ENCODE data around the gene OPCML.

OPCML gene

DNA sequence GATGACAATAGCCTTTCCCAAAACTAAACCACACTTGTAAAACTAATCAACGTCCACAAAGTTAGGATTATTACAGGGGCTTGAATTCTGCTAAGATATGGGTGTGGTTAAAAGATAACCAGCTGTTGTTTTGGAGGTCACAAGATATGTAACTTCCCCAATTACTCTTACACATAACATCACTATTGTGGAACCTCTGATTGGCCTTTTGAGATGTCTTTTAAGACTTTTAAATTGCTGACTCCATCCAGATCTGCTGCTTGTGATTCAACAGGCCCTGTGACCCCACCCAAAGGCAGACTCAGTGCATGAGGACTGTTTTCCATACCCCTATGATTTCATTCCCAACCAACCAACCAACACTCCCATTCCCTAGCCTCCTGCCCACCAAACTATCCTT, 893.9 kb downstream of the OPCML start:
- DNase-seq = no peak

DNA sequence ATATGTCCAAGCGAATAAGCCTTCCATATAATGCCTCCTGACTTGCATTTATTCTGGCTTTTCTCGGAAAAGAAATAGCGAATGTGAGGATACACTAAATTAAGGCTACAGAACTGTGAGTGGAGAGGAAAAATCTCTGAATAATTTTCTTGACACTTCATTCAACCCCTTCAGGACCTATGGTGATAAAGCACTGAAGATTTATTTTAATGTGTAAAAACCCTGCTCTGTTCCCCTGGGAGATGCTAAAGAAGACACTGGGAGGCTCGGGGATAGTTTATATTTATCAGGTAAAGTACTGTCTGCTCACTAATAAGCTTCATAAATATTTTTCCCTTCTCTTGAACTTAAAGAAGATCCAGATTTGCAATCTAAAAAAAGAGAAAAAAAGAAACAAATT, 895.8 kb downstream of the OPCML start:
- no peak for DNase-seq

GRCh38 chr11:132632641-132633124, 899.6 kb downstream of the OPCML start:
- DNase-seq = no peak

GRCh38 chr11:132631989-132632388, 900.3 kb downstream of the OPCML start:
- DNase-seq = no peak

DNA sequence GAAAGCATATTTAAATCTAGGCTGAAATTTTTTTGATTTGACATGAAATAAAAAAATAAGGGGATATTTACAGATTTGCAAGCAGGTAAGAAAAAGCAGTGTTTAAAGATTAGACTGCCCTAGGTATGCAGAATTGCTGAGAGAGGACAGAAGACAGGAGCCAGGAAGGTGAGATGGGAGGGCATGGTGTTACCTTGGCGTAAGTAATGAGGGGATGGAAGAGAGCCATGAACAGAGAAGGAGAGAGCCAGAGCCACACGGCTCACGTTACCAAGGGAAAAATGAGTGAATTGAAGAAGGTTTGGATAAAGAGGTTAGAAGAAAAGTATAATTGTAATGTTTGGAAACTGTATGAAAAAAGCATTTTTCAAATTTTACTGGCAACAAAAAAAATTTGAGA, 904.3 kb downstream of the OPCML start:
- DNase-seq = no peak

DNA sequence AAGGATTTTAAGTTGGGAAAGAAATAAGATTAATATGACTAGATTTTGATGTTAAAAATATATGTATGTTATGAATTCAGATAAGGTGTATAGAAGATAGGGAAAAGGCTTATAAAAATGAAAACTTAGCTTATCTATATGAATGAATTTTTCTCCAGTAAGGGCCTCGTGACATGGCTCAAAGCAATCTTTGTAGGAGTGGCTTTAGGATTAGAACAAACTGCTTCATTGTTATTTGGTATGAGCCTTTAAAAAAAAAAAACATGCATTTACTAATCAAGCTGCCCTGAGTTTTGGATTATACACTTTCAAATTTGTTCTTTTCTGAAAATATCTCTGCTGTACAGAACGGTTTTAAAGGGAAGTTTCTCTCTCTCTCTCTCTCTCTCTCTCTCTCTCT, 905.9 kb downstream of the OPCML start:
- no peak for DNase-seq

DNA sequence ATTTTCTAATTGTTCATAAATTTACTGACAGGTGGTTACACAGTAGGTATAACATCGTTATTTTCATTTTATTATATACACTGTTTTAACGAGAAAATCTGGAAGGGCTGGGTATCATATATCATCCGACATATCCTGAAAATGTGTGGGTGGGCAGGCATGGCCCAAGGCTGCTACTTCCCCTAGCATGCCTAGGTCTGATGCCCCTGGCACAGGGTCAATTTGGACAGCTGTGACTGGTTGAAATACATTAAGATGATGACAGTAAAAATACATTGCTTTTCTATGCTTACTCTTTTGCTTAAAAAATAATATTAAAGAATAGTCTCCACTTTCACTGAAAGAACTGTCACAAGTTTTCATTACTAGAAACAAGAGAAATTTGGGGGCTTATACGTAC, 908.8 kb downstream of the OPCML start:
- no peak for DNase-seq

GRCh38 chr11:132621976-132622580, 910.2 kb downstream of the OPCML start:
- DNase-seq = no peak

- no peak for DNase-seq
Observed at GRCh38 chr11:132620423-132620822, 911.9 kb downstream of the OPCML start.

DNA sequence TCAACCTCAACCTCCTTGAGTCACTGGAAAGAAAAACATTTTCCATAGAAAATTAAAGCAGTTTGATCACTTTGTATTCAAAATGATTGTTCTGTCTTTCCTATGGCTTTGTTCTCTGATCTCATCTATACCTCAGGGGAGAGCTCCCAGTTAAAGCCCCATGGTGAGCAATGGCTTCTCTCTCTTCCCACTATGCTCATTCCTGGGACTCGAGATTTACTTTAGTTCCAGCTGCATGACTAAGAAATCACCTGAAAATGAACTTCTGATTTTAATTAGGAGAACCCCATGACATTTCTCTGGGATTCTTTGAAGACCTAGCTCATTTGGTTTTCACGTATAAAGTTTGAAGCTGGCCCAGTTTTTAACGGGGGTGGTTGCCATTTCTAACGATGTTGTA, 921.5 kb downstream of the OPCML start:
- DNase-seq = no peak

DNA sequence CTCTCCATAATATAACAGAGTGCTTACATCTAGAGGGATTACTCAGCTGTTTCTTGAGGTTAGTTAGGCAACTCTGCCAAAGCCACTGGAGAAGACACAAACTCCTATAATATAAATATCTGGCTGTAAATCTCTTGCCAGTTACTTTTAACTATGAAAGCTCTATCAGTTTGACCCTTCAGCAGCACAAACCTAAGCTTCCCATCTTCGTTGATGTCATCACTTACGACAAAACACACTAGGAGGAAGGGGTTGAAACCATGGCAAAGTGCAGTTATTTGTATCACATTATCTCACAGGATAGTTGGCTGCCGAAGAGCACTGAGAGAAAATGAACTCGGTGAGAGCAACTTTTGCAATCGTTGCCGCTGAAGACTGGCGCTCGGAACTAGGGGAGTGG, 922.1 kb downstream of the OPCML start:
- no peak for DNase-seq

DNA sequence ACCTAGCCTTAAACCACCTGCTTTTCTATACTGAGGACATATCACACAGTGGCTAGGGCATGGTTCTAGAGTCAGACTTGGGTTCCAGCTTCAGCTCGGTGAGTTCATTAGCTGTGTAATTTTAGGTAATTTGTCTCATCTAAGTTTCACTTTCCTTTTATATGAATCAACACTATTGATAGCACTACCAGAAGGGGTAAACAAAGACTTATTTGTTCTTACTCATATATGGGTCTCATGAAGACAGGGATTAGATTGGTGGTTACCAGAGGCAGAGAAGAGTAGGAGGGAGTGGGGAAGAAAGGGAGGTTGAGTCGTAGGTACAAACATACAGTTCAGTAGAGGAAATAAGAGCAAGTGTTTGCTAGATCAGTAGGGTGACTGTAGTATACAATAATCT, 924.7 kb downstream of the OPCML start:
- DNase-seq = no peak

DNA sequence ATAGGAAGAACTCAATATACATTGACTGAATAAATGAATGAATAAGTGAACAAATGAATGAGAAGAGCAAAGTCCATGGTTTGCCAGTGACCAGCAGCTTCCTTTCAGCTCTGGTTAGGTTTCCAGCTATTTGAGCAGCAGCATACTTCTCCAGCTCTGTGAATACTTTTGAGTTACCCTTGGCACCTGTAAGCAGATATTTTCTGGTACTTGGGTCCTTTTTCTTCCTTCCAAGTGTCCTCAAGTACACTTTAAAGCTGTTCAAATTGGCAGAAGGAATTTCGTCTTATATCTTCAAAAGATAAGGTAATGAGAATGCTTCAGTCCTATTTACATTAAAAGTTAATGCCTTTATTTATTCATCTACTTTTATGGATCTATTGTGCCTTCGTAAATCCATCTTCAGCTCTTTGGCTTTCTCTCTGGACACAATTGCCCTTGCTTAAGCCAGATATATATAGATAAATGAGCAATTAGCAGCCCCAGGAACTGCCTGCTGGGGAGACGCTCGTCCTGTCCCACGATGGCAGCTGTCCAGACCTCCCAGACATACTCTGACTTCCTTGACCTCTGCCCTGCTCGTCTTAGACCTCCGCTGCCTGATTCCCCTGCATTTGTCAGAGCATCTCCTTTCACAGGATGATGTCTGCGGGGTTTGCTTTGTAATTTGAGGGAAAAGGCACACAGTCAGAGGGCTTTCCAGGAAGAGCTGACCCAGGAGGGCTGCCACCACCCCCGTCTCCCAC, 926.3 kb downstream of the OPCML start:
- DNase-seq = no peak

- no peak for DNase-seq
Observed at GRCh38 chr11:132604431-132604830, 927.9 kb downstream of the OPCML start.

DNA sequence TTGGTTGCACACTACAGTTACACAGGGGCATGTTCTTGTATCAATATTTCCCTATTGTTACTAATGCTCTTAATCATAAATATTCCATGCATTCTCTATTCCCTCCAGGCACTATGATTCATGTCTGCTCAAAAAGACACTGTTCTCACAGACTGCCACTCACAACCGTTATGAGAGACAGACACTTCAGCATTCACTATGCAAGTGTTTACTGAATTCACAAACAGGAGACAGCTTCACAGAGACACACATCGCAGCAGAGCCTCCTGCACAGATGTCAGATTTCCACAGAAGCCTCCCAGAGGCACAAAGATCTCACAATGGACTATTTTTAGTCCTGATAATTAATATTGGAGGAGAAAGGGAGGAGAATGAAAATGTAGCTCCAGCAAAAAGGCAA, 930.4 kb downstream of the OPCML start:
- DNase-seq = no peak

GRCh38 chr11:132595711-132596134, 936.6 kb downstream of the OPCML start:
- no peak for DNase-seq

GRCh38 chr11:132595246-132595645, 937.1 kb downstream of the OPCML start:
- DNase-seq = no peak

DNA sequence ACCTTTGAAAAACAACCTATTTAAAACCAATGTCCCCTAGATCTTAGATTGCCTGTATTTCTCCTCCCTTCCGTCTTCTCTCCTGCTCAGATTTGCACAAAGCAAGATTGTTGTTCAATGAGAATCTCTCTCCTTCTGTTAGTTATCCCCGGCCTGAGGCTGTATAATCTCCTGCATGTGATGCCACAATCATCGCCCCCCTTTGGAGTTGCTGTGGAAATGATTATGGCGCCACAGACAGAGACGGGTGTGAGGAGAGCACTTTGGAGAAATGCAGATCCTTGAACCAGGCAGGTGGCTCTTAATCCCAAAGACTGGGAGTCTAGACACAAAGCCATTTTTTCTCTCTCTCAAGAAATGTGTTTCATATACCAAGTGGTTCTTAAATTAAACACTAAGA, 941.3 kb downstream of the OPCML start:
- no peak for DNase-seq

DNA sequence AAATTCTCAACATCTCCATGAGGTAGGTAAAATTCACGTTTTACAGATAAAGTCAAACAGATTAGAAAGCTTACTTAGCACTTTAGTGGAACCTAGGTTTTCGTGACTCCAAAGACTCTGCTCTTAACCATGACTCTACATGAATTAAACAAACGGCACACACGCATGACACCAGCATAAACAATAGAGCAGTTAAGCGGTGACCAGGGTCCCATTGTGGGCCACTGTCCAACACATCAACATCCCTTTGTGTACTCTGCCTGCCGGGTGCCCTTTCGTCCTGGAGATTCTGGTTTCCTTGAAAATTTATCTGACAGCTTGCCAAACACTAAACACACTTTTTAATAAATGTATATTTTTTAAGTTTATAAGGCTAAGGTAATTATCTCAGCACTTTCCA, 941.7 kb downstream of the OPCML start:
- DNase-seq = no peak

GRCh38 chr11:132589791-132590190, 942.5 kb downstream of the OPCML start:
- no peak for DNase-seq

DNA sequence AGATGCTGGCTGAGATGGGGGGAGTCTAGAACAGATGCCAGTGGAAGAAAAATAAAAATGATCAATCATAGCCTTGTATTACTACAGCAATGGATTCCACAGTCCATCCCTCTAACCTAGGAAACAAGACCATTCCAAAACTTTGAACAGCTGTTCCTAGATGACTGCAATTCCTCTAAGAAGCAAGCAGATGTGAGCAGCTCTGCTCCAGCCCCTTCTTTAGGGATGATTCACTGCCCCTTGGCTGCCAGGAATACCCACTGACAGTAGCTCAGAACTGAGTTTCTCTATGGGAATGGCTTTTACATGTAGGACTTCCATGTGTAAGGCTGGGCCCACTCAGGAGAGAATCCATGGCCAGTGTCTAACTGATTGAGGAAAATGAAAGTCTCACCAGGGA, 943.9 kb downstream of the OPCML start:
- no peak for DNase-seq

GRCh38 chr11:132587716-132588115, 944.6 kb downstream of the OPCML start:
- no peak for DNase-seq

DNA sequence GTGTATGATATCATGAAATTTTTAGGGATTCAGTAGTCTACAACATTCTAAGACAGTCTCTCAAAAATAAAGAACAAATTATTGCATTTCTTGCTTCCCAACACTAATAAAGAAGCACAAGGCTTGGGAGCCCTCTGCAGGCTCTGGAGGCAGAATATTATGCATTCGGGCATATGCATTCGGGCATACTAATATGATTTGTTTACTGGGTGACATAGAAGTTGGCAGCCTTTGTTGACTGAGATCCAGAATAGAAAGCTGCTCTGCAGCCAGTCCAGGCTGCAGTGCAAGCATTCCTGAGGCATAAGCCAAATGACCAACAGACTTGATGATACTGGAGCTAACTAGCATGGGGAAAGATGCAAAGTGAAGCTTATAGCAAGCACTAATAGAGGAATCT, 945.5 kb downstream of the OPCML start:
- DNase-seq = no peak

- DNase-seq = no peak
Observed at GRCh38 chr11:132579634-132580327, 952.5 kb downstream of the OPCML start.

Data from activated T-cell treated with anti-CD3 and anti-CD28 coated beads, Interleukin-2, amount 50 U/mL, for 1 hour (primary cell).